Activated CD4-positive, alpha-beta T cell treated with anti-CD3 and anti-CD28 coated beads, Interleukin-2, amount 50 U/mL, for 48 hours (primary cell): Measurements from ENCODE around the gene DAZAP1.
"Not testable (repeated sequence)": the region's sequence is repeated elsewhere in the genome, so short reads cannot be mapped to it uniquely, and the experiment has no call there.

Source experiments
- DNase-seq, 2 experiments: peaks; one replicate each; pipeline ENCODE4 v3.0.0-alpha.2; 2020

The DAZAP1 gene

GRCh38 chr19:1411255-1412191 lies 4.1 kb downstream of the DAZAP1 start:
- DNase-seq: peak in 1 of 2 experiments; percentile 40

- no peak for DNase-seq
These were observed 5.0 kb downstream of the DAZAP1 start for GRCh38 chr19:1412323-1412923.

- DNase-seq: peak in 1 of 2 experiments; percentile 41
These were observed 5.8 kb downstream of the DAZAP1 start for GRCh38 chr19:1412995-1413800.

- no peak for DNase-seq
These were observed 8.8 kb downstream of the DAZAP1 start for GRCh38 chr19:1416014-1416841.

- no peak for DNase-seq
These were observed 9.8 kb downstream of the DAZAP1 start for GRCh38 chr19:1417145-1417544.

GRCh38 chr19:1417681-1418495 lies 10.5 kb downstream of the DAZAP1 start:
- no peak for DNase-seq

GRCh38 chr19:1418496-1418775 lies 11.1 kb downstream of the DAZAP1 start:
- no peak for DNase-seq

GRCh38 chr19:1418951-1419738 lies 11.8 kb downstream of the DAZAP1 start:
- no peak for DNase-seq

GRCh38 chr19:1420085-1420484 lies 12.7 kb downstream of the DAZAP1 start:
- DNase-seq: not testable (repeated sequence)

- DNase-seq: no peak
These were observed 13.2 kb downstream of the DAZAP1 start for GRCh38 chr19:1420590-1420989.

- no peak for DNase-seq
These were observed 14.0 kb downstream of the DAZAP1 start for GRCh38 chr19:1421218-1421957.

- no peak for DNase-seq
These were observed 14.5 kb downstream of the DAZAP1 start for GRCh38 chr19:1421958-1422305.

- DNase-seq: no peak
These were observed 15.0 kb downstream of the DAZAP1 start for GRCh38 chr19:1422360-1422759.

- no peak for DNase-seq
These were observed 15.6 kb downstream of the DAZAP1 start for GRCh38 chr19:1422943-1423342.

- DNase-seq: no peak
These were observed 16.2 kb downstream of the DAZAP1 start for GRCh38 chr19:1423436-1424191.

GRCh38 chr19:1424192-1424955 lies 17.0 kb downstream of the DAZAP1 start:
- DNase-seq: no peak

- no peak for DNase-seq
These were observed 17.9 kb downstream of the DAZAP1 start for GRCh38 chr19:1425102-1425837.

GRCh38 chr19:1425902-1426301 lies 18.5 kb downstream of the DAZAP1 start:
- DNase-seq: no peak
